NB4 (cell line): Measurements from ENCODE around the gene COL24A1.
A peak's percentile ranks its signal among the peaks of the same experiment; 100 is the strongest.

Experiments
- DNase-seq: peaks from one replicate; pipeline ENCODE4 v3.0.0; 2010; ENCODE audit warnings: low read depth
- H3K4me3 ChIP-seq: one replicate; pipeline ENCODE4 v1.5.1; 2011; ENCODE audit warnings: mild to moderate bottlenecking, low read depth, low read length, moderate library complexity
- MAX ChIP-seq: IDR thresholded peaks from 2 replicates; pipeline ENCODE4 v1.6.1; 2011; ENCODE audit warnings: low read depth, low read length
- MYC ChIP-seq: IDR thresholded peaks from 2 replicates; pipeline ENCODE4 v1.6.1; 2011; ENCODE audit warnings: low read depth, low read length
- POLR2A ChIP-seq: IDR thresholded peaks from 2 replicates; pipeline ENCODE4 v1.6.1; 2011; ENCODE audit warnings: mild to moderate bottlenecking; ENCODE audit not compliant: insufficient read length; ENCODE audit errors: extremely low read depth
- TF ChIP-seq, protein P1 (sequence below): IDR thresholded peaks from one replicate; pipeline ENCODE4 v1.5.1; 2012; ENCODE audit warnings: low read depth, low read length

The COL24A1 gene

DNA sequence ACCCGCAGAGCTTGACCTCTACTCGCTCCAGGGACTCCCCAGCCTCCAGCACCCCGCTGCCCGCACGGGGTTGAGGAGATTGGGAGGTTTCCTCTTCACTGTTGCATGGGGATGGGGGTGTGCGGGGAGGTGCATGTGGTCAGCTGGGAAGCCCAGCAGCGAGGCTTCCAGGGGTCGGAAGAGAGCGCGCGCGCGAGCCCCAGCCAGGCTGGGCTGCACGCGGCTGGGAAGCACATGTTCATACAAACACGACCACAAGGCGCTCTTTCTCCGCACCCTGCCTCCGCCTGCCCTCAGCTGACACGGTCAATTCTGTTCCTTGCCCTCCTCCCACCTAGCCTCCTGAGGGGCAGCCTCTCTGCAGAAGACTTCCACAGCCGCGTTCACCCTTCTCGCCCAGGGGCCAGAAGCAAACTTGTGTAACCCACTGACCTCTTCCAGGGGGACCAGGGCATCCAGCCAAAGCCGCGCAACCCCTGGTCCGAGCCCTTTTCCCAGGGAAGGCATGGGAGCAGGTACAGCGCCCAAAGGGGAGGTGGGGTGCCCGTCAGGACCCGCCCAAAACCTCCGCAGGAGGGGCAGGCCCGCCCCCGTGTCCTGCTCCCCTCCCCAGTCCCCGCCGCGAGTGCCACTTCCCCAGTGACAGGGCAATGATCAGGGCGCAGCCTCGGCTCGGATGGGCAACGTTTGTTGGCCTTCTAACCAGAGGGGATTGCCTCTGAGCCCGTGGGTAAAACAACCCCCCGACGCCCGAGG is 1.3 kb downstream of the COL24A1 start:
- no peak for TF ChIP-seq POLR2A
- TF ChIP-seq, protein P1, sequence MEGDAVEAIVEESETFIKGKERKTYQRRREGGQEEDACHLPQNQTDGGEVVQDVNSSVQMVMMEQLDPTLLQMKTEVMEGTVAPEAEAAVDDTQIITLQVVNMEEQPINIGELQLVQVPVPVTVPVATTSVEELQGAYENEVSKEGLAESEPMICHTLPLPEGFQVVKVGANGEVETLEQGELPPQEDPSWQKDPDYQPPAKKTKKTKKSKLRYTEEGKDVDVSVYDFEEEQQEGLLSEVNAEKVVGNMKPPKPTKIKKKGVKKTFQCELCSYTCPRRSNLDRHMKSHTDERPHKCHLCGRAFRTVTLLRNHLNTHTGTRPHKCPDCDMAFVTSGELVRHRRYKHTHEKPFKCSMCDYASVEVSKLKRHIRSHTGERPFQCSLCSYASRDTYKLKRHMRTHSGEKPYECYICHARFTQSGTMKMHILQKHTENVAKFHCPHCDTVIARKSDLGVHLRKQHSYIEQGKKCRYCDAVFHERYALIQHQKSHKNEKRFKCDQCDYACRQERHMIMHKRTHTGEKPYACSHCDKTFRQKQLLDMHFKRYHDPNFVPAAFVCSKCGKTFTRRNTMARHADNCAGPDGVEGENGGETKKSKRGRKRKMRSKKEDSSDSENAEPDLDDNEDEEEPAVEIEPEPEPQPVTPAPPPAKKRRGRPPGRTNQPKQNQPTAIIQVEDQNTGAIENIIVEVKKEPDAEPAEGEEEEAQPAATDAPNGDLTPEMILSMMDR = no peak
- TF ChIP-seq MAX = no peak
- no peak for TF ChIP-seq MYC
- no peak overlapping the region for H3K4me3 ChIP-seq
- DNase-seq = no peak

DNA sequence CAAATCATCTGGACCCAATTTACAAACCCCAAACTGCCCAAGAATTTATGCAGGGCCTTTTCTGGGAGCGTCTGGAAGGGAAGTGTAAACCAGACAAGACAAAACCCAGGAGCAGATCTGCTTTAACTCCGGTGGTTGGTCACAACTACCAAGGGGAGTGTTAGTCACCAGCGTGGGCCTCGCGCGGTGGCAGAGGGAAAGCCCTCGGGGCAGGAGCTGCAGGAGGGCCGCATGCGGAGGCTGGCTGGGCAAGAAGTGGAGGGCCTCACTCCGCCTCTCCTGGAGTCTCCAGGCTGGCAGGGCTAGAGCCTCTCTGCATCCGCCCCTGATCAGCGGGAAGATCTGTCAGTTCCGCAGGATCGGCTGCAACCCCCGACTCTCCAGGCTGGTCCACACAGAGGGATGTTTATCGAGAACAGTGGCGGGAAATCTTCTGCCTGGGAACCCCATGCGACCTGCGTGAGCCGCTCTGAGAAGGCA is 2.0 kb downstream of the COL24A1 start:
- TF ChIP-seq POLR2A = no peak
- TF ChIP-seq, protein P1 = no peak
- no peak for TF ChIP-seq MAX
- no peak for TF ChIP-seq MYC
- H3K4me3 ChIP-seq = no peak overlapping the region
- DNase-seq = peak; percentile 16

DNA sequence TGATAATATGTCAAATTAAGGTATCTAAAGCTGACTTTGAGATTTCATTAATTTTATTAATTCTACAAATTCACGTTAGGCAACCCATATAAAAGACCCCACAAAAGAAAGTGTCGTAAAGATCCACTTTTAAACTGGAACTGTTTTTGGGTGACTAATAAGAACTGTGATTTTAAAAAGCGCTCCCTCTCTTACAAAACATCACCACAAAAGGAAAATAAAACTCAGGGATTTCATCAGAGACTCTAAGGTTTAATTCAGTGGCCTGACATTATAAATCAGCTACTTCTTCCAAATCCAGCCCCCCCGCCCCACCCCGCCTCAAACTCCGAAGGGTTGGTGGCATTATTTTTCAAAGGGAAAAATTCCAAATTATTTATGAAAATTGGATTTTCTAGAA is 2.7 kb downstream of the COL24A1 start:
- no peak overlapping the region for H3K4me3 ChIP-seq
- TF ChIP-seq MYC = no peak
- no peak for TF ChIP-seq MAX
- TF ChIP-seq, protein P1 = no peak
- no peak for TF ChIP-seq POLR2A
- DNase-seq = no peak

DNA sequence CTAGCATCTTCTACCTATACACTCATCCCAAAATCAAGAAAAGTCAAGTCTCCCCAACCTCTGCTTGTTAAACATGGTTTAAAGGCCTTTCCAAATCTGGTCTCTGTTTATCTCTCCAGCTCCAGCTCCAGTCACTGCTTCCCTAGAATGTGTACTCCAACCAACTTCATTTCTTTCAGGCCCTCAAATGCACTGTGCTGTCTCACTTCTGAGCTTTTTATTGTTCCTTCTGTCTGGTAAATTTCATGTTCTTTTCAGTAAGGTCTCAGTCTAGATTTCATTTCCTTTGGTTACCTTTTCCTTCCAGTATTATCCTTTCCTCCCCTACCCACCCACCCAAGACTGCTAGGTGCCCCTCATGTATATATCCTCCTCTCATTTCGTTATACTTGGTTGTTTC is 3.7 kb downstream of the COL24A1 start:
- no peak for DNase-seq
- no peak for TF ChIP-seq POLR2A
- TF ChIP-seq, protein P1 = no peak
- H3K4me3 ChIP-seq = no peak overlapping the region

DNA sequence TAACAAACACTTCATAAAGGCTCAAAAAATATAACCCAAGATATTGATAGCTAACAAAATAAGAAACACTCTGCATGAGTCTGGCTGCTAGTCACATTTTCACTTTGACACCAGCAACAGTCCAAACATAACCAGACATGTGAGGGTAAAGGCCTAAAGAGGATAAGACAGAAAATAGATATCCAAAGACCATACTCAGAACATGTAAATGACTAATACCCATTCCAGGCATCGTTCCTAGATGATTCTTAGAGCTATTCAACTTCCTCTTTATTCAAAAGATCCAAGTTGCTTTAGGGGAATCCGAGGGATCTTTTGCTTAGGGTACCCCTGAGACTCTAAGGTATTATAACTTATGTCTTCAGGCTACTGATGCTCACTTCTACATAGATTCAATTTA is 5.1 kb downstream of the COL24A1 start:
- TF ChIP-seq MYC = no peak
- TF ChIP-seq, protein P1 = no peak
- TF ChIP-seq POLR2A = no peak
- no peak for TF ChIP-seq MAX
- H3K4me3 ChIP-seq = no peak overlapping the region
- DNase-seq = no peak

GRCh38 chr1:86150553-86151055 is 6.0 kb downstream of the COL24A1 start:
- no peak overlapping the region for H3K4me3 ChIP-seq
- DNase-seq = no peak
- no peak for TF ChIP-seq MAX
- no peak for TF ChIP-seq MYC
- TF ChIP-seq, protein P1 = no peak
- TF ChIP-seq POLR2A = no peak
